Activated gamma-delta T cell treated with Interleukin-2 at 50 U/mL for 16 hours (primary cell): ENCODE results near the gene RPL21.
"Not testable (repeated sequence)": the region's sequence is repeated elsewhere in the genome, so short reads cannot be mapped to it uniquely, and the experiment has no call there.

Source experiments
- DNase-seq: peaks from one replicate; pipeline ENCODE4 v3.0.0-alpha.2; 2020

RPL21 gene

GRCh38 chr13:27290715-27291114 lies 39.4 kb downstream of the RPL21 start:
- DNase-seq, result no peak

GRCh38 chr13:27291967-27292366 lies 40.6 kb downstream of the RPL21 start:
- DNase-seq, result not testable (repeated sequence)

GRCh38 chr13:27293076-27293691 lies 41.8 kb downstream of the RPL21 start:
- DNase-seq, result no peak

GRCh38 chr13:27293873-27294515 lies 42.6 kb downstream of the RPL21 start:
- peak; percentile 21 for DNase-seq

GRCh38 chr13:27295096-27295495 lies 43.7 kb downstream of the RPL21 start:
- no peak for DNase-seq

GRCh38 chr13:27295660-27296059 lies 44.3 kb downstream of the RPL21 start:
- DNase-seq, result no peak

- no peak for DNase-seq
Observed at GRCh38 chr13:27296496-27296895, 45.1 kb downstream of the RPL21 start.

GRCh38 chr13:27298849-27299248 lies 47.5 kb downstream of the RPL21 start:
- DNase-seq, result no peak

- not testable (repeated sequence) for DNase-seq
Observed at GRCh38 chr13:27300406-27300805, 49.0 kb downstream of the RPL21 start.

- DNase-seq, result no peak
Observed at GRCh38 chr13:27300941-27301586, 49.7 kb downstream of the RPL21 start.

- DNase-seq, result no peak
Observed at GRCh38 chr13:27302643-27303262, 51.4 kb downstream of the RPL21 start.

- DNase-seq, result no peak
Observed at GRCh38 chr13:27304099-27304498, 52.7 kb downstream of the RPL21 start.

- no peak for DNase-seq
Observed at GRCh38 chr13:27304611-27305010, 53.3 kb downstream of the RPL21 start.
